Colonic mucosa (tissue), 4 donors: Measurements from ENCODE around the gene IMMP2L. TPM values are rescaled to one million over a fixed set of nuclear protein-coding genes. Genes with fewer than 3 reads are reported as not detected.

Experiments
- DNase-seq: peaks from one replicate; pipeline ENCODE4 v3.0.0-alpha.2; 2020
- H3K27ac ChIP-seq: fragments of 200-600 bp; one replicate; pipeline ENCODE4 v1.8.0; 2021
- H3K27me3 ChIP-seq: fragments of 200-600 bp; one replicate; pipeline ENCODE4 v1.8.0; 2021
- H3K36me3 ChIP-seq: fragments of 200-600 bp; one replicate; pipeline ENCODE4 v1.8.0; 2021
- H3K4me1 ChIP-seq: fragments of 200-600 bp; one replicate; pipeline ENCODE4 v1.8.0; 2021; ENCODE audit warnings: mild to moderate bottlenecking
- H3K4me3 ChIP-seq: fragments of 200-600 bp; one replicate; pipeline ENCODE4 v1.8.0; 2021
- H3K9ac ChIP-seq, 2 donors: one replicate each; pipeline ENCODE4 v1.7.0; 2013; ENCODE audit warnings: control low read depth in 2 of 2, low read depth in 2 of 2, low read length in 2 of 2
- H3K9me3 ChIP-seq: fragments of 200-600 bp; one replicate; pipeline ENCODE4 v1.8.0; 2021
- intact Hi-C: fragments of 100-400 bp; cut with DNase I; formaldehyde crosslinking; loops from one replicate; pipeline ENCODE4 v1.14.1; 2022
- total RNA-seq, 2 donors: library from RNA; stranded (reverse); fragmentation: NEBNext Ultra II Directional in 1 of 2; extraction: Animal tissue kit (Norgen Biotek cat#: 25700) in 1 of 2; gene quantifications; one replicate each; pipeline ENCODE4 v1.2.1, GENCODE V29; 2021
- TF ChIP-seq, protein P1 (sequence below): fragments of 200-600 bp; IDR thresholded peaks from one replicate; pipeline ENCODE4 v1.8.0; 2022; ENCODE audit warnings: antibody characterized with exemption, mild to moderate bottlenecking
- donor health status: healthy.
- donor health status: DM: no; HTN: no; CAD: no.
- donor health status: DM: no; HTN: no; CAD: no.

The IMMP2L gene
- total RNA-seq, 2 donors from 2014 or later, result 13.4 to 15.4 TPM

DNA sequence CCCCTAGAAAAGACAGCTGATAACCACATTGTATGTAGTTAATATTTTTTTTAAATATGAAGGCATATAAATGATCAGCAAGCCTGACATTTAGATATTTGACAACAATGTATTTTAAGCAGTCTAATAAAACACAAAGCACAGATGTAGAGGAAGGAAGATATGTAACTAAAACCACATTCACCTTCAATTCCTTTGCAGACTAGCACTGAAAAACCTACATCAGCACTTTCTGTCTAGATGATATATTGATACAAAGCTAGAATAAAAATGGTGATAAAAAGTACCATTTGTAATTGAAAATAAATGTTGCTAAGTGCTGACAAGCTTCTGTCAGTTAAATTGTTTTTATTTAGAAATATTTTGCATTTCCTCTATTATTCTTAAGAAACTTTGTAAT, 153.6 kb downstream of the IMMP2L start:
- TF ChIP-seq, protein P1, sequence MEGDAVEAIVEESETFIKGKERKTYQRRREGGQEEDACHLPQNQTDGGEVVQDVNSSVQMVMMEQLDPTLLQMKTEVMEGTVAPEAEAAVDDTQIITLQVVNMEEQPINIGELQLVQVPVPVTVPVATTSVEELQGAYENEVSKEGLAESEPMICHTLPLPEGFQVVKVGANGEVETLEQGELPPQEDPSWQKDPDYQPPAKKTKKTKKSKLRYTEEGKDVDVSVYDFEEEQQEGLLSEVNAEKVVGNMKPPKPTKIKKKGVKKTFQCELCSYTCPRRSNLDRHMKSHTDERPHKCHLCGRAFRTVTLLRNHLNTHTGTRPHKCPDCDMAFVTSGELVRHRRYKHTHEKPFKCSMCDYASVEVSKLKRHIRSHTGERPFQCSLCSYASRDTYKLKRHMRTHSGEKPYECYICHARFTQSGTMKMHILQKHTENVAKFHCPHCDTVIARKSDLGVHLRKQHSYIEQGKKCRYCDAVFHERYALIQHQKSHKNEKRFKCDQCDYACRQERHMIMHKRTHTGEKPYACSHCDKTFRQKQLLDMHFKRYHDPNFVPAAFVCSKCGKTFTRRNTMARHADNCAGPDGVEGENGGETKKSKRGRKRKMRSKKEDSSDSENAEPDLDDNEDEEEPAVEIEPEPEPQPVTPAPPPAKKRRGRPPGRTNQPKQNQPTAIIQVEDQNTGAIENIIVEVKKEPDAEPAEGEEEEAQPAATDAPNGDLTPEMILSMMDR, result no peak
- H3K36me3 ChIP-seq, result no peaks in the 10 kb centered on the region
- intact Hi-C loops, result no loop called here
- DNase-seq, result no peak
- no peak overlapping the region for H3K4me3 ChIP-seq
- H3K9me3 ChIP-seq, result no peaks in the 10 kb centered on the region
- no peak overlapping the region for H3K27ac ChIP-seq
- H3K4me1 ChIP-seq, result no peaks in the 10 kb centered on the region
- H3K9ac ChIP-seq, result no peak overlapping the region
- H3K27me3 ChIP-seq, result no peaks in the 10 kb centered on the region

DNA sequence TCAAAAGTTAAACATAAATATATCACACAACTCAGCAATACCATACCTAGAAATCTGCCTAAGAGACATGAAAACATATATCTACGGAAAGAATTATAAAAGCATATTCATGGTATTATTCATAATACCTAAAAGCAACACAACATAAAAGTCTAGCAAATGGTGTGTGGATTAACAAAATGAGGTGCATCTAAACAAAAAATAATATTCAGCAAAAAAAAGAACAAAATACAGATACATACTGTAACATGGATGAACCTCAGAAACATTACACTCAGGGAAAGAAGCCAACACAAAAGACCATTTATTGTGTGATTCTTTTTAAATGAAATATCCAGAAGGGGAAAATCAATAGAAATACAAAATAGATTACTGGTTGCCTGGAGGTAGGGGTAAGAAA, 155.0 kb downstream of the IMMP2L start:
- no peak for DNase-seq
- Histone ChIP-seq H3K27me3 (no peaks in the 10 kb centered on the region), H3K36me3 (no peaks in the 10 kb centered on the region), H3K4me3 (no peak overlapping the region), H3K4me1 (no peaks in the 10 kb centered on the region), H3K9me3 (no peaks in the 10 kb centered on the region), H3K9ac (no peak overlapping the region), H3K27ac (no peak overlapping the region)
- TF ChIP-seq, protein P1, result no peak
- intact Hi-C loops, result no loop called here

DNA sequence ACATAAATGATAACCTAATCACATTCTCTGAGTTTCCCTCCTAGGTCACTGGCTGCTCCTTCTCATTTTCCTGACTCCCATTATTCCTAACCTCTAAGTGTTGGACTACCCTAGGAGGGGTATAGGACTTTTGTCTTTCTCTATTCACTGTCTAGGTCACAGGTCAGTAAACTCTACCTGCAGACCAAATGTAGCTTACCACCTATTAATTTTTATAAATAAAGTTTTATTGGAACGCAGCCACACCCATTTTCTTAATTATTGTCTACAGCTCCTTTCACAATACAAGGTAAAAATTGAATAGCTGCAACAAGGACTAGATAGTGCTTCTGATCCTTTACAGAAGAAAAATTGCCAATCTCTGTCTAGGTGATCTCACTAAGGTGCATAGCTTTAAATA, 156.7 kb downstream of the IMMP2L start:
- DNase-seq, result no peak
- Histone ChIP-seq H3K4me3 (no peak overlapping the region), H3K36me3 (no peaks in the 10 kb centered on the region), H3K9me3 (no peaks in the 10 kb centered on the region), H3K27ac (no peak overlapping the region), H3K27me3 (no peaks in the 10 kb centered on the region), H3K9ac (no peak overlapping the region), H3K4me1 (no peaks in the 10 kb centered on the region)
- intact Hi-C loops, result no loop called here
- TF ChIP-seq, protein P1, result no peak

DNA sequence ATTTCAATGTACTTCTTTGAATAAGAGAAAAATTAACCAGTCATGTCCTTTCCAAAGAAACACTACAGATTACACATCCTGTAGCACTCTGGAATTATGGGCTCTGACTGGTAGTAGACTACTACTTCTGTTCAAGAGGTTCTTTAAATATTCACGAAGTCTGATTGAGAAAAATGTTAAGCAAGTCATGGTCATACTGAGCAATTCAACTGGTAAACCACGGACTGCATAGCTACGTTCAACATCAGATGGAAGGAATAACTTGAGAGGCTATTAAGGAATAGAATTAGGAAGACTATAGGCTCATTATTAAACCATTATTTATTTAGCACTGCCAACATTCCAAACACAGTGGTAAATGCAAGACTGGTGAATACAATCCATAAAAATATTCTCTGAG, 160.8 kb downstream of the IMMP2L start:
- TF ChIP-seq, protein P1, result no peak
- H3K9me3 ChIP-seq, result no peaks in the 10 kb centered on the region
- H3K4me1 ChIP-seq, result no peaks in the 10 kb centered on the region
- DNase-seq, result no peak
- H3K27ac ChIP-seq, result no peak overlapping the region
- intact Hi-C loops, result no loop called here
- no peaks in the 10 kb centered on the region for H3K27me3 ChIP-seq
- no peaks in the 10 kb centered on the region for H3K36me3 ChIP-seq
- H3K4me3 ChIP-seq, result no peak overlapping the region
- no peak overlapping the region for H3K9ac ChIP-seq

DNA sequence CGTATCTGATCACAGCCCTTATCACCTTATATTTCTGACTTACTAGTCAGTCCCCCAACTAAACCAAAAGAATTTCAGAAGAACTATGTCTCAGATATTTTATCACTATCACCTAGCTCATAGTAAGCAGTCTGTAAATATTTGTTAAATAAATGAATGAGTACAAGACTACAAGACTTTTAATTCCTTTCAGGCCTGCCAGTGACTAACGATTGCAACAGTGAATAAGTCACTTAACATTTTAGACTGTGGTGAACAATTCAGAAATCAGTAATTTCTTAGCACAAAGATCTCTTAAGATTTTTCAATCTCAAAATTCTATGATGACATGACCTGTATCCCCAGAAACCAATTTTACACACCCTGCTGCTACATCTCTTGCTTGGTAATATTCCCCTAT, 162.2 kb downstream of the IMMP2L start:
- no peak for DNase-seq
- Histone ChIP-seq H3K27me3 (no peaks in the 10 kb centered on the region), H3K9me3 (no peaks in the 10 kb centered on the region), H3K4me1 (no peaks in the 10 kb centered on the region), H3K4me3 (no peak overlapping the region), H3K36me3 (no peaks in the 10 kb centered on the region), H3K27ac (no peak overlapping the region), H3K9ac (no peak overlapping the region)
- TF ChIP-seq, protein P1, result no peak
- intact Hi-C loops, result no loop called here

DNA sequence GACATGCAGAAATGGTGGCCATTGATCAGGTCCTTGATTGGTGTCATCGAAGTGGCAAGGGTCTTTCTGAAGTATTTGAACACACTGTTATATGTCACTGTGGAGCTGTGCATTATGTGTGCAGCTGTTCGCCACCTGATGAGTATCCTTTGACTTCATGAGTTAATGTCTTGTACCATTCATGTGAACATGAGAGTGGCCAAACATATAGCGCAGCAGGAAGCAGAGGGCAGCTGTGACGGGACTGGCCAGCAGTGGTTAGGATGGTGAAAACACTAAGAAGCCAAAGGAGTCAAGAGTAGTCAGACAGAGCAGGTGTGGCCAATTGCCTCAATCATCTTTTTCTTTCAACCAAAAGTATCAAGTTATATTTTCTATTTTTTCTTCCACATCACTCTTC, 167.4 kb downstream of the IMMP2L start:
- TF ChIP-seq, protein P1, result no peak
- H3K27ac ChIP-seq, result no peak overlapping the region
- intact Hi-C loops, result no loop called here
- no peaks in the 10 kb centered on the region for H3K9me3 ChIP-seq
- H3K9ac ChIP-seq, result no peak overlapping the region
- no peaks in the 10 kb centered on the region for H3K27me3 ChIP-seq
- no peaks in the 10 kb centered on the region for H3K36me3 ChIP-seq
- no peak overlapping the region for H3K4me3 ChIP-seq
- no peak for DNase-seq
- no peaks in the 10 kb centered on the region for H3K4me1 ChIP-seq
